GM19324 (cell line): ENCODE results near the gene ALG6.
"Not testable (repeated sequence)": the region's sequence is repeated elsewhere in the genome, so short reads cannot be mapped to it uniquely, and the experiment has no call there.

Experiments
- ATAC-seq: cut with Tn5 transposase; IDR thresholded peaks from one replicate; pipeline ENCODE4 v1.9.1; 2021; ENCODE audit warnings: mild to moderate bottlenecking, moderate library complexity; ENCODE audit not compliant: unreplicated experiment, low FRiP score

Gene ALG6

DNA sequence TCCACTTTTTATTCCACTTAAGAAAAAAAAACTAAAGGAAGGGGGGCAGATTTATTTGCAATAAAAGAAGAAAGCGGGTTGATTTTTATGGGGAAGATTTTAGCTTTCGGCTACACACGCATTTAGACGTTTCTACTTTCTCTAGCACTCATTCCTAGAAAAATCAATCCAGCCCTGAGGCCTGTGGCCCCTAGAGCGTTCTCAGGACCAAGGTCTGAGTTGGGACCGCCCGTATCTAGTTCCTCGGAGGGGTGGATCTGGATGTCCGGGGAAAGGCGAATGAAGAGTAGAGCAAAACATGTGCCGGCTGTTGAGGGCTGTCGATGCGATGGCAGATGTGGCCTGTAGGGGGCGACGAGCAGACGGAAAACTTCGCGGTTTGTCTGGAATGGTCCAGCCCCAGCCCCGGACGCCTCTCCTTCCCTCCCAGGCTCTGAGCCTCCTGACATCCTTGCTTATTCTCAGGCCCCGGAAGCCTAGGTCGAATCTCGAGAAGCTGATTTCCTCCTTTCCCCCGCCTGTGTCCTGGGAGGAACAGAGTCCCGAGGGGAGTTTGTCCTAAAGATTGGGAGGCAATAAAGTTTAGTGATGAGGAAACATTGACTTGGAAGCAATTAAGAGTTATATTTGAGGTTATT lies 39.9 kb upstream of the ALG6 start:
- ATAC-seq = no peak

DNA sequence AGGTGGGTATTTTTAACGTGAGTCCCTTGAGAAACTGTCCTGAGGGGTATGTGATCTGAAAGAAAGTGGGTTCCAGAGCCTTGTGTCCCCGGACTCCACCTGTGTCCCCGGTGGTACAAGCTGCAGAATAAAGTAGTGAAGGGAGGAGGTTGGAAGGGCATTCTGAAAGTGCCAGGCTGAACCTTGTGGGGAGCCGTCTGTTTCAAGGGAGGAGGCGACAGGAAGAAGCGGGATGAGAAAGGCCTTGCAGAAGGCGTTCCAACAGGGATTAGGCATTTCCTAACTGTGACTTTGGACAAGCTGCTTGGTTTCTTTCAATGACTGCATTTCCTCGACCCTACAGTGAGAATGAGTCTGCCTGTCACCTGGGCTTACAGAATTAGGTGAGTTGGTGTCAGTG lies 39.3 kb upstream of the ALG6 start:
- ATAC-seq = no peak

DNA sequence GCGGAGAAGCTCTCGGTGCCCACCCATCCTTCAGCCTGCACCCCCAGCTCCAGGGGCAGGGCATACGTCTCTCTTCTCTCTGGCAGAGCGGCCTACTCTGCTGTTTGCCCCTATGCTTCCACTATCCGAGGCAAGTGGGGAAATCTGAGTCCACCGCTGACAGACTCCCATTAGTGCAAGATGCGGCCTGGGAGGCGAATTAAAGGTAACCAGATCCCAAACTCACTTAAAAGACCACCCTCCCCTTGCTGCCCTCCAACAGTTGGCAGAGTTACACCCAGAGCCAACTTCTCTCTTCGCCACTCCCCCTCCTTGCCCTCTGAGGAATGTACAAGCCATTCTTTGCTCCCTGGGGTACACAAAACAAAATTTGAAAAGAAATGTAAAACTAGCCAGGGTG lies 38.6 kb upstream of the ALG6 start:
- no peak for ATAC-seq

DNA sequence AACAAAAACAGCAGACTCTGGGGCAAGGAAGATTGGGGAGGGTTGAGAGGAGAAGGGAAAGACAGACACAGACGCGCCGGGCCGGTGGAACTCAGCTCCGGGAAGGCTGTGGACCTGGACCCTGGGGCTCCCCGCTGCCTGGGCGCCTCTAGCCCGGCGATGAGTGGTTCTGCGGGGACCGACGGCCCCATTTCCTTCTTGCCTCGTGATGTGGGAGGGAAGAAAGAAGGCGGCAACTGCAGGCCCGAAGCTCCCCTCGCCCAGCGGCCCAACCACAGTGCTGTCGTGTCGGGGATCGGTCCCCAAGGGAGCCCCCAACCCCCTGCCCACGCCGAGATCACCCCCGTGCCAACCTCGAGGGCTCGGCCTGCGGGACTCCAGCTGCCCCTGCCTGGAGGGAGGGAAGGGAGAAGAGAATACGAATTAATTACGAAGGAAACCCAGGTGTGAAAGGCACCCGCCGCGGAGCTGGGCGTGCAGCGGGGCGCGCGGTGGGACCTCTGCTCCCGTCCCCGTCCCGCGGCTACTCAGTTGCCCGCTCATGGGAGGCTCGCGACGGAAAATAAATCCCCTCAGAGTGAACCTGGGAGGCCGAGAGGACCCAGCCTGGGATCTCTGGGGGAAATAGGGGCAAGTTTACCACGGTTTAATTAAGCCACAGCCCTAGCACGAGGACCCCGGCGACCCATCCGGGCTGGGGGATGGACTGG lies 37.7 kb upstream of the ALG6 start:
- no peak for ATAC-seq

DNA sequence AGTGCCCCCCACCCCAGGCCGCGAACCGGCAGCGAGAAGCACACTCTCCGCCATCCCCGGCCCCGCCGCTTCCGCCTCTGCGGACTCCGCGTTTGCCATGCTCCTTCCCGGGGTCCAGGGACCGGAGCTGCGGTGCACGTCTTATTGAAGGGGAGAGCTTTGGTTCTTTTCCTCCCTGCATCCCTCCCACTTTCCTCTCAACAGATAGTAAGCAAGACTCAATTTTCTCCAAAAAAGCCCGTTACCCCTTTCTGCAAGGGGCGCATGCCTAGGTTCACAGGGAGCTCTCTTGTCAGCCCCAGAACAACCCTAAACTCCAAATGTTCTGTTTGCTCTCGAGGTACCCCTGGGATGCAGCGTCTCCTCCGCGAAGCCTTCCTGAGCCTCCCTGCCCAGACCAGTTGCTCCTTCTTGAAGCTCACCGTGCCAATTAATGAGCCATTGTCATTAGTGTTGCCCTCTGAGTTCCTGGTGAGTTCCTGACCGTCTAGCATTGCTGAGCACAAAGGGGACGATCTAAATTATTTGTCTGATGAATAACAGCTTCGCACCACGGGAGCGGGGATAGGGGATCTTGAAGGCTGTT lies 37.0 kb upstream of the ALG6 start:
- no peak for ATAC-seq

DNA sequence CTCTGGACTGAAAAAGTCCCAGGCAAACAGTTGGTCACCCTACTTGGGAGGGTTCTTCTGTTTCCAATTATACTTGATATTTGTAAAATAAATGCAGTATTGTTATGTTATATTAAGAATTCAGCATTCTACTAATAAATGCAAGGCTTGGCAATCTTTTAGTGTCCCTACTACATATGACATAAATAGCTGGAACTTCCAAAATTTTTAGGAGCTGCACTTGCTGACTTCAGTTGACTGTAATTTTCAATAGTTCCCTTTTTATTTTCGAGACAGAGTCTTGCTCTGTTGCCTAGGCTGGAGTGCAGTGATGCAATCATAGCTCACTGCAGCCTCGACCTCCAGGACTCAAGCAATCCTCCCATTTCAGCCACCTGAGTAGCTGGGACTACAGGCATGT lies 25.0 kb upstream of the ALG6 start:
- no peak for ATAC-seq

DNA sequence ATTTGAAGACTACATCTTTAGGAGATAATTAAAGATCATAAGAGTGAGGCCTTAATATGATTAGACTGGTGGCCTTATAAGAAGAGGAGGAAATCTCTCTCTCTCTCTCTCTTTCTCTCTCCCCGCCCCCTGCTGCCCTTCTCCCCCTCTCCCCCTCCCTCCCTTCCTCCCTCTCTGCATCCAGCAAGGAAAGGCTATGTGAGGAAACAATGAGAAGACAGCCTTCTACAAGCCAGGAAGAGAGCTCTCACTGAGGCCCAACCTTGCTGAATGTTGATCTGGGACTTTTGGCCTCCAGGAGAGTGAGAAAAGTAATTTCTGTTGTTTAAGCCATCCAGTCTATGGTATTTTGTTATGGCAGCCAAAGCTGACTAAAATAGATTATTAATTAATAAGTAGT lies 23.5 kb upstream of the ALG6 start:
- ATAC-seq = no peak

DNA sequence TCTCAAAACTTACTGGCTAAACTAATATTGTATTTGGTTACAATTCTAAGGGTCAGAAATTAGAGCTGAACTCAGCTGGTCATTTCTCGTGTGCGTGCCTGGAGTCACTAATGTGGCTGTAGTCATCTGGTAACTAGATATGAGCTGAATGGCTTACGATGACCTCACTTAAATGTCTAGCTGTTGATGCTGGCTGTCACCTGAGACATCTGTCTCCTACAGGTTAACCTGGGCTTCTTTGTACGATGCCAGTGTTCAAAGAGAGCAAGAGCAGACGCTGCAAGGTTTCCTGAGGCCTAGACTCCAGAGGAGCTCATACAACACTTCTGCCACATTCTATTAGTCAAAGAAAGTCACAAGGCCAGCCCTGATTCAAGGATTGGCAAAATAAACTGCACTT lies 17.1 kb upstream of the ALG6 start:
- ATAC-seq = no peak

DNA sequence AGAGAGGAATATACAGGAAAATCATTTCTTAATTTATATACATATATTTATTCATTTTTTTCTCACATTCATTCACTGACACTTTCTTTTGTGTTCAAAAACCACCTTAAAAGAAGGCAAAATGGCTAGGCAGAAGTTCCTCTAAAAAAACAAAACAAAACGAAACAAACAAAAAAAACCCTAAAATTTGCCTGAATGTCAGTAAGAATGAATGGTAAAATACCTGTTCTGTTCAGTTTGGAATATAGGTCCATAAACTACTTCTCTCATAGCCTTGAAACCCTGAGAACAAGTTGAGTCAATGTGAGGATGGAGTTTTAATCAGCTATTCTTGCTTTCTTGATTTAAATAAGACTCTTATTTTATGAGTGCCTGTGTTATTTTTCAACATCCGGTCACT lies 14.7 kb upstream of the ALG6 start:
- ATAC-seq = no peak

DNA sequence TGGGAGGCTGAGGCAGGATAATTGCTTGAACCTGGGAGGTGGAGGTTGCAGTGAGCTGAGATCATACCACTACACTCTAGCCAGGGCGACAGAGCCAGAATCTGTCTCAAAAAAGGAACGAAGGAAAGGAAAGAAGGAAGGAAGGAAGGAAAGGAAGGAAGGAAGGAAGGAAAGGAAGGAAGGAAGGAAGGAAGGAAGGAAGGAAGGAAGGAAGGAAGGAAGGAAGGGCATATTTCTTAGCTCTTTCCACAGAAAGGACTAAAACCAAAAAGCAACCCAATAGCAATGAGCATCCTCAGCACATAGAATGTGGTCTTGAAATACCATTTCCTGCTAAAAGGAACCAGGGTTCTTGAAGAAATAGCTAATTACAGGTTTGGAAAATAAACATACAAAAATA lies 11.2 kb upstream of the ALG6 start:
- ATAC-seq = not testable (repeated sequence)

DNA sequence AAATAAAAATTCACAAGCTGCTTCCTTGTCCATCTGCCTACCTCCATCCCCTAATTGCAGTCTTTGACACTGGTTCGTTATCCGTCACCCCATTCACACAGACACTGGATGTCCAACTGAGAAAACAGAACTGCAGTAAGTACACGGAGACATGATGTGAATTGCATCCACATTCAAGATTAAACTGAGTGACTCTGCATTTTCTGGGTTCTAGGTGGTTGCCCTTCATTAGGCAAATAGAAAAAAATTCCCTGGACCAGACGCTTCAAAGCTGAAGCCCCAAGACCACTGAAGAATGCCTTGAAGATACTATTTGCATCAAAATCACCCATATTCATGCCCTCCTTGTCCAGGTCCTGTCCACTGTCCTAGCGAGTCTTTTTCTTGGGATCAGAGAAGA lies 7.9 kb upstream of the ALG6 start:
- no peak for ATAC-seq

DNA sequence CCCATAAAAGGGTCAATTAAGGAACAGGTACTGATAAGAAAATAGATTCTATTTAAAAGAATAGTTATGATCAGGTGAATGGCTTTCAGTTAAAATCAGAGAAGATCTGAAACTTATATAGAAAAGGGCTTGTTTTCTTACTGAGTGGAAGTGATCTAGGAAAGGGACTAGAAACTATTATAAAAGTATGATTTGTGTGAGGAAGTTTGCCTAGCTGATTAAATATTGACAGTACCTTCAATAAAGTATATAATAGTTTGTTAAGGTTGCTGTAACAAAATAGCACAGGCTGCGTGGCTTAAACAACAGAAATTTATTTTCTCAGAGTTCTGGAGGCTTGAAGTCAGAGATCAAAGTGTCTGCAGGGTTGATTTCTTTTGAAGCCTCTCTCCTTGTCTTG lies 5.4 kb upstream of the ALG6 start:
- ATAC-seq = no peak

DNA sequence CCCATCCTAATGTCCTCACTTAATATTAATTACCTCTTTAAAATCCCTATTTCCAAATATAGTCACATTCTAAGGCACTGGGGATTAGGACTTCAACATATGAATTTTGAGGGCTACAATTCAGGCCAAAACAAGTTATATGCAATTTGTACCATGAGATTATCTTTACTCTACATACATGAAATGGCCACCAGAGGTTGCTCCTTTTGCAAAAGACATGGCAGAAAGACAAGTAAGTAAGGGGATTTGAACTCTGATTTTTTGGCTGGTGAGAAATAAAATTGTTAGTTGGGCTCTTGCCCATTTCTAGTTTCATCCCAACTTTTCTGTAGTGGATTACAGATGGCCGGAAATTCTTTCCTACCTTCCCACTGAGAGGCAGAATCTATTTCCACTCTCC lies 4.8 kb upstream of the ALG6 start:
- no peak for ATAC-seq

DNA sequence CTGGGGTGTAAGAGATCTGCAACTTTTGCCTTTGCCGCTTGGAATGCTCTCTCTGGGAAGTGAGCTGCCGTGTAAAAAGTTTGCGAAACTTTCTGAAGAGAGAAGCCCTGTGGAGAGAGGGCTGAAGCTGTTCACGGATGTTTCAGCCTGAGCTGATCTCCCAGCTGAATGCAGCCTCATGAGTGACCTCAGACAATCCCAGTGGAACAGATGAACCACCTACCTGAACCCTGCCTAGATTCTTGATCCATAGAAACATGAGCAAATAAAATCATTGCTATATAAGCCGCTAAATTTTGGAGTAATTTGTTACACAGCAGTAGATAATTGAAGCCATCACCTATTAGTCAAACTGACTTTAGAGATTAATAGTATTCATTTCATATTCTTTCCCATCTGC lies 4.4 kb upstream of the ALG6 start:
- no peak for ATAC-seq

DNA sequence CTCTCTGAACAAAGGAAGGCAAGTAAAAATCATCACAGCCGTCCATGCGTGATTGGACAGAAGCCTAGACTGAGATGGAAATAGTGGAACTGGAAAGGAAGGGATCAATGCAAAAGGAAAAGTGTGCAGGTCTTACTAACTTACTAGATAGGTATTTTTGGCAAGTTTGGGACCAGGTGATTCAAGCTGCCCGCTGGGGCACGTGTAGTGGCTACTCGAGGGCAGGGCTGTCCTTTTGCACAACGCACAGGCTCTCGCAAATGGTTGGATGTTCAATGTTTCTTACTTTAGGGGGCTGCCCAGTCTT lies 566 bp upstream of the ALG6 start:
- ATAC-seq = no peak

DNA sequence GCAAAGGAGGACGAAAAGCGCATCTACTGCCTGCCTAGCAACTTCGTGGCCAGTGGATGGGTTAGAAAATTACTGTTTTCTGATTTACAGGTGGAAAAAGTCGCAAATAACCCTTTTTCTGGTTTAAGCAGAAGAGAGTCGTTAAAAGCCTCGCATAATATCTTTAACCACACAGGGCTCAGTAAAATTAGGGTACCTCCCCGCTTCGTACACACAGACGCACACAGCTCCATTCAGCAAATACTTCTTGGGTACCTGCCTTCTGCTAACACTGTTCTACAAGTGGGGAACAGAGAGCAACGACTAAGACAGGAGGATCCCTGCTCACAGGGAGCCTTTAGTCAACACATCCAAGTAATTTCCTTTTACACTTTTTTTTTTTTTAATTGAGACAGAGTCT lies 704 bp downstream of the ALG6 start:
- no peak for ATAC-seq

DNA sequence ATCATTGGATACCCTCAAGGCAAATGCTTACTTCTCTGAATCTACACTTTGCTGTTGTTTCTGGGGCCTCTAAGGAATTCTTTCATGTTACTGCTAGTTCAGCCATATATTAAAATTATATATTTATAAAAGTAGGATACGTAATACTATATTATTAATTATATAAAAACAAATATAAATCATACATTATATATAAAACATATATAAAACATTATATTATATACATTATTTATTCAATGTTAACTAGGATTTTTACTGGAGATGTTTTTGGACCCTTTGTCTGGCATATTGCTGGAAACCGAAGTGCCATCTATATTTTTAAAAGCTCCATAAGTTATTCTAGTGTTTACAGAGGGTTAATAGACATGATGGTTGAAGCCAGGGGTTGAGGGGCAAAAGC lies 12.2 kb downstream of the ALG6 start:
- no peak for ATAC-seq

DNA sequence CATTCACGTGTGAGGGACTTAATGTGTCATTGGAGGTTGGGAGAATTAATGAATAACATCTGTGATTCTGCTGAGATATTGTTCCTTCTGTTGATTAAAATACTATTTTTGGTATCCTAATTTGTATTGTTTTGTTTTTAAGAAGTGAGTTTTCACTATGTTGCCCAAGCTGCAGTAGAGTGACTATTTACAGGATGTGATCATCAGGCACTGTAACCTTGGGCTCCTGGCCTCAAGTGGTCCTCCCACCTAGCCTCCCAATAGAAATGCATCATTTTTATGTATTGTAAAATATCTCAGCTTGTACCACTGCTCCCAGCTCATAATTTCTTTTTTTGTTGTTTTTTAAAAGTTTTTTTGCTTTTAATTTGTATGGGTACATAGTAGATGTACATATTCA lies 14.3 kb downstream of the ALG6 start:
- ATAC-seq = no peak

DNA sequence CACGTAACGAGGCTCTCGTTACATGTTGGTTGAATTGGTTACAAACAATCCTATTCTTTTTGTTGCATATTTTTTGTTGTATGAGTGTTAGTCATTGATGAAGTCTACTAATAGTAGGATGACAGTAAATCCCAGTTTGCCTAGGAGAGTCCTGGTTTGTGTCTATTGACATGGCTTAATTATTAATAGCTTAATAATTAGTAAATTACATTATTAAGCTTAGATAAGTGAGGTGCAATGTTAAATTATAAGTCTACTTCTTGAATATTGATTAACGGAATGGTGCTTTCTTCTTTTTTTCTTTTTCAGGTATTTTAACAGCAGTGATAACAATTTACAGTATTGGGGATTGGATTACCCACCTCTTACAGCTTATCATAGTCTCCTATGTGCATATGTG lies 34.5 kb downstream of the ALG6 start:
- no peak for ATAC-seq

DNA sequence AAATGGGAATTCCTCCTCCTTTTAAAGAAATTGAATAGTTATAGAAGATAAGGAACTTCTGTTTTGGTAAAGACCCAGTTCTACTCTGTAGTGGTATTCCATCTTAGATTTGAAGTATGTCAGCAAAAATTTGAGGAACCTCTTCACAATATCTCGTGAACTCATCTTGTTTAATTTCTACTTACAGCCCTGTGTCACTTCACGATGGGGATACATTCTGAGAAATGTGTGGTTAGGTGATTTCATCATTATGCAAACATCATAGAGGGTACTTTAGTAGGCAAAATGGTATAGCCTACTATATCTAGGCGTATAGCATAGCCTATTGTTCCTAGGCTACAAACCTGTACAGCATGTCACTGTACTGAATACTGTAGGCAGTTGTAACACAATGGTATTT lies 36.0 kb downstream of the ALG6 start:
- ATAC-seq = no peak

DNA sequence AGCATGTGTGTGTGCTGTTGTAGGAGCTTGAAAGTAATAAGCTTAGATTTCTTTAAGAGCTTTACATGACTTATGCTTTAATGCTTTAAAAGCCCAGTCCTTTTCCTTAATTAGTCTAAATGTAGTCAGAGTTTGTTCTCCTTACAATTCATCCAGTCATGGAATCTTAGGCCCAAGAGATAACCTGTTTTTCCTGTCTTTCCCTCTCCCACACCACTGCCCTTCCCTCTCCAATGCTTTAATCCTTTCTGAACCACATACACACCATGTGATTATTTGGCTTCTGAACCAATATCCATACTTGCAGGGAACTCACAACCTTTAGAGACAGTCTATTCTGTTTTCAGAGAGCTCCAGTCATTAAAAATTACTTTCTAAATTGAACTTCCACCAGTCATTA lies 37.6 kb downstream of the ALG6 start:
- ATAC-seq = no peak

DNA sequence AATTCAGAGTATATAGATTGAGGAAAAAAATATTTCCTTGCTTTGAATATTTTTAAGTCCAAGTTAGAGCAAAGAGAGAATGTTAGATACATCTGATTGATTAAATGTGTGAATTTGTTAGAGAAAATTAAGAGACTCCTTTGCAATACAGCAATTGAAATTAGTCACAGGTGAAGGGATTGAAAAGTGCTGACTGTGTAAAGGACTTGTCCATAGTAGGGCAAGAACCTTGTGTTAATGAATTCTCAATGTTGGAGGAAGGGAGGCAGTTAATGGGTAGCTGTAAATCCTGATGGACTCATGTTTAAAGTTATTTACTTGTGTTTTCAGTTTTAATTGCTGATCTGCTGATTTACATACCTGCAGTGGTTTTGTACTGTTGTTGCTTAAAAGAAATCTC lies 38.6 kb downstream of the ALG6 start:
- ATAC-seq = no peak

DNA sequence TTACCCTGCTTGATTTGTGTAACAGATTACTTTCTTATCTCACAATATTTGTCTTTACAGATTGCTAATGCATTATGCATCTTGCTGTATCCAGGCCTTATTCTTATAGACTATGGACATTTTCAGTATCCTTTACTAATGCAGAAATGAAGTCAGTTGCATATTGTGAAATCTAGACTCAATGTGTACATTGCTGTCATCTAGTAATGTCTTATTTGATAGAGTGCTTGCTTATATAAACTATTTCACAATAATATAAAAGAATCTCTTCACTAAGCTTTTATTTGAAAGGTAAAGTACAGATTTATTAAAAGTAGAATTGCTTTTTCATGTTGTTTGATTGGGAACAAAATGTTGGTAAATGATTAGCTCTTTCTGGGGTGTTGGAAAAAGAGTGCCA lies 39.6 kb downstream of the ALG6 start:
- ATAC-seq = no peak
